ENCODE measurements around the gene ENPP3. TPM values are rescaled to one million over a fixed set of nuclear protein-coding genes. Genes with fewer than 3 reads are reported as not detected.

ENPP3 gene
- polyA plus RNA-seq, 1 experiment: 0.14 TPM

DNA sequence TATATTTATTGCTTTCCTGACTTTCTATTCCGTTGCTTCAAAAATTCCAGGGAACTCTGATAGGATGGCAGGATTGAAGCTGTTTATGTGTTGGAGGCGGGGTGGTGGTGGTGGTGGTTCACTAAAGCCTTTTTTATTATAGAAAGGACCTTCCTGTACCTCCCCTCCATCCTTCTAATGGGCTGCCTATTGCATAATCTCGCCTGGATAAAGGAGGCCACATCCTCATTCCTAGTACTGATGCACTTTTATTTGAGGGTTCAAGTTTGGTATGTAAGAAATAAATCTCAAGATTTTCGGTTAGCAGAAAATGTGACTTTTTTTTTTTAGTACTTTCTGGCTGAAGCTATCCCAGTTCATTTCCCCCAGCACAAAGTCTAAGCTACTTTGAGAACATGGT, 92.4 kb downstream of the ENPP3 start:
- H3K9me3 ChIP-seq (ENCODE audit: control insufficient read depth, insufficient read depth, low read length): no peaks in the 10 kb centered on the region
- no peak overlapping the region for H3K4me3 ChIP-seq (ENCODE audit: low read depth, low read length)
- no peaks in the 10 kb centered on the region for H3K27me3 ChIP-seq (ENCODE audit: control insufficient read depth, insufficient read depth, low read length)
- POLR2A ChIA-PET: no interaction called here
- no peak for DNase-seq (ENCODE audit: low read depth, low spot score)
- H3K27ac ChIP-seq (ENCODE audit: low read depth, low read length): no peak overlapping the region
- CTCF ChIA-PET: no interaction called here
- TF ChIP-seq, protein P1, sequence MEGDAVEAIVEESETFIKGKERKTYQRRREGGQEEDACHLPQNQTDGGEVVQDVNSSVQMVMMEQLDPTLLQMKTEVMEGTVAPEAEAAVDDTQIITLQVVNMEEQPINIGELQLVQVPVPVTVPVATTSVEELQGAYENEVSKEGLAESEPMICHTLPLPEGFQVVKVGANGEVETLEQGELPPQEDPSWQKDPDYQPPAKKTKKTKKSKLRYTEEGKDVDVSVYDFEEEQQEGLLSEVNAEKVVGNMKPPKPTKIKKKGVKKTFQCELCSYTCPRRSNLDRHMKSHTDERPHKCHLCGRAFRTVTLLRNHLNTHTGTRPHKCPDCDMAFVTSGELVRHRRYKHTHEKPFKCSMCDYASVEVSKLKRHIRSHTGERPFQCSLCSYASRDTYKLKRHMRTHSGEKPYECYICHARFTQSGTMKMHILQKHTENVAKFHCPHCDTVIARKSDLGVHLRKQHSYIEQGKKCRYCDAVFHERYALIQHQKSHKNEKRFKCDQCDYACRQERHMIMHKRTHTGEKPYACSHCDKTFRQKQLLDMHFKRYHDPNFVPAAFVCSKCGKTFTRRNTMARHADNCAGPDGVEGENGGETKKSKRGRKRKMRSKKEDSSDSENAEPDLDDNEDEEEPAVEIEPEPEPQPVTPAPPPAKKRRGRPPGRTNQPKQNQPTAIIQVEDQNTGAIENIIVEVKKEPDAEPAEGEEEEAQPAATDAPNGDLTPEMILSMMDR (IDR thresholded peaks at IDR 0.05; ENCODE audit: low read depth, low read length): no peak

- ChIA-PET CTCF (no interaction called here), POLR2A (no interaction called here)
- no peak for DNase-seq (ENCODE audit: low read depth, low spot score)
- TF ChIP-seq, protein P1 (IDR thresholded peaks at IDR 0.05; ENCODE audit: low read depth, low read length): no peak
- H3K27ac ChIP-seq (ENCODE audit: low read depth, low read length): no peak overlapping the region
- H3K4me3 ChIP-seq (ENCODE audit: low read depth, low read length): no peak overlapping the region
- no peaks in the 10 kb centered on the region for H3K9me3 ChIP-seq (ENCODE audit: control insufficient read depth, insufficient read depth, low read length)
- H3K27me3 ChIP-seq (ENCODE audit: control insufficient read depth, insufficient read depth, low read length): no peaks in the 10 kb centered on the region
Measured at GRCh38 chr6:131730264-131730663, 93.2 kb downstream of the ENPP3 start.

GRCh38 chr6:131731224-131731623, 94.1 kb downstream of the ENPP3 start:
- H3K27ac ChIP-seq (ENCODE audit: low read depth, low read length): no peak overlapping the region
- ChIA-PET POLR2A (no interaction called here), CTCF (interaction anchor here (0.7 to 1.6 kb wide), 2 partner anchors 36 to 51 kb away, joined by 3 to 7 read pairs; no protein-coding TSS in a partner anchor)
- no peaks in the 10 kb centered on the region for H3K9me3 ChIP-seq (ENCODE audit: control insufficient read depth, insufficient read depth, low read length)
- TF ChIP-seq, protein P1 (IDR thresholded peaks at IDR 0.05; ENCODE audit: low read depth, low read length): no peak
- no peak for DNase-seq (ENCODE audit: low read depth, low spot score)
- no peak overlapping the region for H3K4me3 ChIP-seq (ENCODE audit: low read depth, low read length)
- H3K27me3 ChIP-seq (ENCODE audit: control insufficient read depth, insufficient read depth, low read length): no peaks in the 10 kb centered on the region

DNA sequence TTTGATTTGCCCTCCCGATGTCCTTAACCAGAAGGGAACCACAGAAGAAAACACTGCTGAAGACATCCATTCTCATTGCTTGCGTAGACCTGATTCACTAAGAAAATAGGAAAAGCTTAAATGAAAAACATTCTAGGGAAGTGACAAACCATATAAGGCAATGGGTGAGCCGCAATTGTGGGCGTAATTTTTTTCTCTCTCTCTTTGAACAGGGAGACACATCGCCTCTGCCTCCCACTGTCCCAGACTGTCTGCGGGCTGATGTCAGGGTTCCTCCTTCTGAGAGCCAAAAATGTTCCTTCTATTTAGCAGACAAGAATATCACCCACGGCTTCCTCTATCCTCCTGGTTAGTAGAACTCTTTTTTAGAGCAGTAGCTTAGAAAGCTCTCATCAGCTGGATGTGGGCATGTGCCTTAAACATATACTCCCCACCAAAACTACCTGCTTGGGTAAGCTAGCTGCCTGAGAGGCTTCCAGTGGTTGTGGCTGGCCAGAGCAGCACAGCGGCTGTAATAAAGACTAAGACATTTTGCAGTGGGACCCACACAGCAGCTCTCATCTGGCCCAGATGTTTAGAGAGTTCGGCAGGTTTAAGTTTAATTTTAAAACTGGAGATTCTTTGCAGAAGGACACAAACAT, 96.4 kb downstream of the ENPP3 start:
- Histone ChIP-seq H3K27me3 (ENCODE audit: control insufficient read depth, insufficient read depth, low read length) (no peaks in the 10 kb centered on the region), H3K27ac (ENCODE audit: low read depth, low read length) (no peak overlapping the region), H3K9me3 (ENCODE audit: control insufficient read depth, insufficient read depth, low read length) (no peaks in the 10 kb centered on the region), H3K4me3 (ENCODE audit: low read depth, low read length) (no peak overlapping the region)
- CTCF ChIA-PET: interaction anchor here (1.3 kb wide), 1 partner anchor 55 kb away, joined by 3 read pairs; no protein-coding TSS in a partner anchor
- POLR2A ChIA-PET: no interaction called here
- no peak for DNase-seq (ENCODE audit: low read depth, low spot score)
- TF ChIP-seq, protein P1 (IDR thresholded peaks at IDR 0.05; ENCODE audit: low read depth, low read length): no peak

DNA sequence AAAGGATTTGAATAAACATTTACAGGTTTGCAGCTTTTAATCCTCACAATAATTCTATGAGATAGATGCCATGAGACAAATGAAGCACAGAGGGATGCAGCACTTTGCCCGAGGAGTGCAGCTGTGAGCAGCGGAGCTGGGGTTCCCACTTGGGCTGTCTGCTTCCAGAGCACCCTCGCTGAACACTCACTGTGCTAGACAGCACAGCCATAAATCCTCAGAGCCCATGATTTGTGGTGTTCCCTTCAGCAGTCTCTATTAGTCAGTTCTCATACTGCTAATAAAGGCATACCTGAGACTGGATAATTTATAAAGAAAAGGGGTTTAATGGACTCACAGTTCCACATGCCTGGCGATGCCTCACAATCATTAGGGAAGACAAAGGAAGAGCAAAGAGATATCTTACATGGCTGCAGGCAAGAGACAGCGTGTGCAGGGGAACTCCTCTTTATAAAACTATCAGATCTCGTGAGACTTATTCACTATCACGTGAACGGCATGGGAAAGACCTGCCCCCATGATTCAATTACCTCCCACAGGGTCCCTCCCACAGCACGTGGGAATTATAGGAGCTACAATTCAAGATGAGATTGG, 99.0 kb downstream of the ENPP3 start:
- TF ChIP-seq, protein P1 (IDR thresholded peaks at IDR 0.05; ENCODE audit: low read depth, low read length): no peak
- no peak overlapping the region for H3K4me3 ChIP-seq (ENCODE audit: low read depth, low read length)
- POLR2A ChIA-PET: no interaction called here

More for the DNA sequence above, 99.0 kb downstream of the ENPP3 start:
- CTCF ChIA-PET: interaction anchor here (0.7 to 2.2 kb wide), 2 partner anchors 41 kb away, joined by 3 to 9 read pairs; no protein-coding TSS in a partner anchor
- Histone ChIP-seq H3K27ac (ENCODE audit: low read depth, low read length) (no peak overlapping the region), H3K9me3 (ENCODE audit: control insufficient read depth, insufficient read depth, low read length) (no peaks in the 10 kb centered on the region), H3K27me3 (ENCODE audit: control insufficient read depth, insufficient read depth, low read length) (no peaks in the 10 kb centered on the region)
- DNase-seq (ENCODE audit: low read depth, low spot score): no peak
